GM12892 (cell line): ENCODE measurements around the gene DICER1.

ENCODE experiments used
- POLR2A ChIP-seq: IDR thresholded peaks from 2 replicates; pipeline ENCODE4 v1.6.1; 2011; ENCODE audit warnings: low read depth, low read length, control low read depth
- POLR2AphosphoS5 ChIP-seq: IDR thresholded peaks from 2 replicates; pipeline ENCODE4 v1.6.1; 2011; ENCODE audit warnings: low read depth, low read length, control low read depth

DNA sequence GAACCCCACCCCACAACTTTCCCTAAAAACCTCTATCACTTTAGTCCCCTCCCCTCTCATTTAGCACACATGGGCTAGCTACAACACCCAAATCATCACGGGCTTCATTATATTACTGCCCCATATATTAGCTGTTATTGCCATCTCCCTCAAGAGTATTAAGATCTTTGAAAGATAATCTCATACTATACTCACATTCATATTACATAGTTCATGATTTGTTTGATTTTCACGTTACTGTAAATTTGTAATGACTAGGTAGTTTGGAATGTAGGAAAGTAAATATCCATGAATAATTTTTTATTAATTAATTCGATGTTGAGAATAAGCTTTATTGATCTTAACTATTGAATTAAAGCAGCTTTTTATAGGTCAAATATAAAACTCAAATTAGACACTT, 7.9 kb downstream of the DICER1 start:
- TF ChIP-seq POLR2AphosphoS5 = no peak
- TF ChIP-seq POLR2A = no peak
